Calu3 (cell line): Measurements from ENCODE around the gene SPHK2. TPM values are rescaled to one million over a fixed set of nuclear protein-coding genes. Genes with fewer than 3 reads are reported as not detected.

Experiments
- BruUV-seq: library from RNA; stranded (reverse); fragments of 400-500 nt; replicated peaks from 2 replicates; lab custom pipeline; 2021; lab: Mats Ljungman, UMichigan
- CTCF ChIA-PET: fragments of 300-600 bp; sonication (Branson Sonifier 250); formaldehyde crosslinking; loops from one replicate; lab custom pipeline; 2022; ENCODE audit warnings: antibody characterized with exemption; lab: Charles Lee
- DNase-seq: peaks from one replicate; pipeline ENCODE4 v3.0.0; 2022
- H3K27ac Mint-ChIP-seq: one replicate; pipeline ENCODE4 v1.8.0; 2022; ENCODE audit warnings: mixed read lengths; ENCODE audit not compliant: unreplicated experiment
- H3K27me3 Mint-ChIP-seq: one replicate; pipeline ENCODE4 v1.8.0; 2022; ENCODE audit warnings: mixed read lengths; ENCODE audit not compliant: unreplicated experiment
- H3K36me3 Mint-ChIP-seq: one replicate; pipeline ENCODE4 v1.8.0; 2022; ENCODE audit warnings: mild to moderate bottlenecking, moderate library complexity, mixed read lengths; ENCODE audit not compliant: insufficient read depth, unreplicated experiment
- H3K4me1 Mint-ChIP-seq: one replicate; pipeline ENCODE4 v1.8.0; 2022; ENCODE audit warnings: mild to moderate bottlenecking, low read depth, mixed read lengths; ENCODE audit not compliant: unreplicated experiment
- H3K4me3 Mint-ChIP-seq: one replicate; pipeline ENCODE4 v1.8.0; 2022; ENCODE audit warnings: mild to moderate bottlenecking, low read depth, moderate library complexity, mixed read lengths; ENCODE audit not compliant: unreplicated experiment
- H3K9me3 Mint-ChIP-seq: one replicate; pipeline ENCODE4 v1.8.0; 2022; ENCODE audit warnings: low read depth, mixed read lengths; ENCODE audit not compliant: unreplicated experiment
- CTCF ChIP-seq: fragments of 200-600 bp; IDR thresholded peaks from one replicate; pipeline ENCODE4 v1.8.0; 2022; ENCODE audit warnings: antibody characterized with exemption; ENCODE audit not compliant: unreplicated experiment
- intact Hi-C: fragments of 100-400 bp; cut with micrococcal nuclease; formaldehyde crosslinking; loops from one replicate; pipeline ENCODE4 v1.10.0; 2022; ENCODE audit not compliant: unreplicated experiment
- total RNA-seq: library from RNA; stranded (reverse); gene quantifications from 2 replicates; pipeline ENCODE4 v1.2.3, GENCODE V29; 2022

SPHK2 gene
- total RNA-seq, 1 experiment from 2014 or later, result 24.2 TPM

DNA sequence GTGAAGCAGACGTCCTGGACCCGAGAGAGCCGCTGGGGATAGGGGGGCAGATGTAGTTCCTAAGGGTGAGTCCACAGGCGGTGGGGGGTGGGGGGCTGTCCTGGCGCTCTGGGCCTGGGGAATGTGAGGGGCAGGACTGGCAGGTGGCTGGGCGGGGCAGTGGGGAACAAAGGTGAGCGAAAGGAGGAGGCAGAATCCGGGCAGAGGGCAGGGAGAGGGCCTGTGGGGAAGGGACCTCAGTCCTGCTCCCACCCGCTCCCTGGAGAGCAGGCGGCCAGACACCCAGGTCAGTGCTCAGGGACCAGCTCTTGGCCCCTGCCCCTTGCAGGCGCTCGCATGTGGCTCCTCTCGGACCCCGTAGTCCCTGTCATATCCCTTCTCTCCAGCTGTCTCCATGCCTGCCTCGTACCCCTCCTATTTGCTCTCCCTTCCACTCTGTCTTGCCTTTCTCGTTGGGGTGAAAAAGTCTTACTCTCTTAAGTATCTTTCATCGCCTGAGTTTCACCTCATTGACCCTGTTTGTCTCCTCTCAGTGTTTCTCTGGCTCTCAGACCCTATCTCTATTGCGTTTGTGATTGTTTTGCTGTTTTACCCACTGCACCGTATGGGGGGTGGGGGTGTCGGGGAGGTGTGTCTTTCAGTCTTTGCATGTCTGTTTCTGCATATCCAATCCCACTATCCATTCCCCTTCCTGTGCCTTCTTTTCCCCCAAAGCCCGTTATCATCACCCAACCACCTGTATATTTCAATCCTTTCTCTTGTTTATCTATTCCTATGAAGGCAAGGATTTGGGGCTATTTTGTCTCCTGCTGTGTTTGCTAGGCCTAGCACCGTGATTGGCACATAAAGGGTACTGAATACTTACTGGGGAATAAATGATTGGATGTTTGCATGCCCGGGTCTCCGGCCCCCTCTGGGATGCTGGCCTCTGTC lies 5.8 kb downstream of the SPHK2 start:
- BruUV-seq, result no TSS peak

GRCh38 chr19:48625891-48626327 lies 6.6 kb downstream of the SPHK2 start:
- Mint-ChIP-seq H3K9me3 (no peaks in the 10 kb centered on the region), H3K4me3 (no peak overlapping the region), H3K27me3 (no peaks in the 10 kb centered on the region), H3K36me3 (peaks cover 36% of the 10 kb centered on the region), H3K4me1 (peaks cover 37% of the 10 kb centered on the region), H3K27ac (no peak overlapping the region)
- CTCF ChIA-PET, result no interaction called here
- TF ChIP-seq CTCF, result no peak
- DNase-seq, result no peak
- intact Hi-C loops, result no loop called here
- no TSS peak for BruUV-seq

More for the DNA sequence above, 5.8 kb downstream of the SPHK2 start:
- peaks cover 38% of the 10 kb centered on the region for H3K4me1 Mint-ChIP-seq
- no peaks in the 10 kb centered on the region for H3K27me3 Mint-ChIP-seq
- DNase-seq, result no peak
- H3K27ac Mint-ChIP-seq, result no peak overlapping the region
- no peaks in the 10 kb centered on the region for H3K9me3 Mint-ChIP-seq
- CTCF ChIA-PET, result no interaction called here
- peaks cover 29% of the 10 kb centered on the region for H3K36me3 Mint-ChIP-seq
- intact Hi-C loops, result no loop called here
- no peak overlapping the region for H3K4me3 Mint-ChIP-seq
- TF ChIP-seq CTCF, result no peak

- H3K27me3 Mint-ChIP-seq, result no peaks in the 10 kb centered on the region
- no peak overlapping the region for H3K27ac Mint-ChIP-seq
- intact Hi-C loops, result no loop called here
- BruUV-seq, result no TSS peak
- DNase-seq, result peak; percentile 60
- peaks cover 37% of the 10 kb centered on the region for H3K4me1 Mint-ChIP-seq
- H3K9me3 Mint-ChIP-seq, result no peaks in the 10 kb centered on the region
- TF ChIP-seq CTCF, result no peak
- H3K36me3 Mint-ChIP-seq, result peaks cover 40% of the 10 kb centered on the region
- H3K4me3 Mint-ChIP-seq, result no peak overlapping the region
- CTCF ChIA-PET, result interaction anchor here (0.5 kb wide), 1 partner anchor 80 kb away, joined by 6 read pairs; no protein-coding TSS in a partner anchor
Observed at GRCh38 chr19:48627201-48627864, 8.0 kb downstream of the SPHK2 start.

- no TSS peak for BruUV-seq
- no peak overlapping the region for H3K27ac Mint-ChIP-seq
- intact Hi-C loops, result no loop called here
- no peak for DNase-seq
- H3K27me3 Mint-ChIP-seq, result no peaks in the 10 kb centered on the region
- no peak for TF ChIP-seq CTCF
- H3K4me3 Mint-ChIP-seq, result no peak overlapping the region
- CTCF ChIA-PET, result no interaction called here
- H3K9me3 Mint-ChIP-seq, result no peaks in the 10 kb centered on the region
- peaks cover 40% of the 10 kb centered on the region for H3K36me3 Mint-ChIP-seq
- peaks cover 37% of the 10 kb centered on the region for H3K4me1 Mint-ChIP-seq
Observed at GRCh38 chr19:48627865-48628314, 8.6 kb downstream of the SPHK2 start.
